Small intestine (tissue), 7 donors: Measurements from ENCODE around the gene KANSL1. TPM values are rescaled to one million over a fixed set of nuclear protein-coding genes. Genes with fewer than 3 reads are reported as not detected.

Source experiments
- DNase-seq, 2 donors: peaks; one replicate each; pipeline versions ENCODE4 v3.0.0 to v3.0.0-alpha.2; 2013
- FAIRE-seq: peaks from 2 replicates; lab custom pipeline; 2012; peaks lifted over from hg19 to GRCh38; lab: Jason Lieb, UNC
- H3K27ac ChIP-seq, 3 donors: one replicate each; pipeline ENCODE4 v1.5.1; 2013; ENCODE audit warnings: low read length in 2 of 3, mild to moderate bottlenecking in 2 of 3, control low read depth in 1 of 3, inconsistent platforms in 1 of 3, low read depth in 1 of 3, moderate library complexity in 1 of 3
- H3K27me3 ChIP-seq, 3 donors: one replicate each; pipeline ENCODE4 v1.6.1; 2013; ENCODE audit warnings: low read length in 3 of 3, inconsistent platforms in 1 of 3; ENCODE audit not compliant: control insufficient read depth in 3 of 3, insufficient read depth in 3 of 3
- H3K36me3 ChIP-seq, 3 donors: one replicate each; pipeline ENCODE4 v1.6.1; 2013; ENCODE audit warnings: low read length in 3 of 3, inconsistent platforms in 1 of 3, low read depth in 1 of 3, mild to moderate bottlenecking in 1 of 3, moderate library complexity in 1 of 3; ENCODE audit not compliant: control insufficient read depth in 3 of 3, insufficient read depth in 2 of 3
- H3K4me1 ChIP-seq, 3 donors: one replicate each; pipeline ENCODE4 v1.6.1; 2013; ENCODE audit warnings: low read length in 2 of 3, inconsistent platforms in 1 of 3, low read depth in 1 of 3, mild to moderate bottlenecking in 1 of 3, moderate library complexity in 1 of 3; ENCODE audit not compliant: control insufficient read depth in 3 of 3, insufficient read depth in 2 of 3
- H3K4me3 ChIP-seq, 3 donors: one replicate each; pipeline ENCODE4 v1.5.1; 2013; ENCODE audit warnings: low read length in 3 of 3, control low read depth in 1 of 3, inconsistent platforms in 1 of 3, low read depth in 1 of 3, mild to moderate bottlenecking in 1 of 3, moderate library complexity in 1 of 3
- H3K9me3 ChIP-seq, 2 donors: one replicate each; pipeline ENCODE4 v1.6.1; 2013; ENCODE audit warnings: low read depth in 1 of 2, low read length in 1 of 2; ENCODE audit not compliant: control insufficient read depth in 2 of 2, insufficient read depth in 1 of 2
- WGBS, 3 donors: extraction: QIAGEN DNeasy Blood & Tissue Kit; methylation state at CpG; one replicate each; pipeline ENCODE4 v1.1.7; 2013; 5-methylcytosine and 5-hydroxymethylcytosine counted together
- polyA plus RNA-seq, 4 donors: library from polyadenylated mRNA; stranded (reverse) in 3 of 4; unstranded in 1 of 4; fragments of 200-250 nt in 3 of 4; fragments of 120-200 nt in 1 of 4; gene quantifications; one replicate each; pipeline versions ENCODE4 v1.2.1 to v1.2.3, GENCODE V29; 2013
- donor health status: healthy with polysubstance abuse.
- donor health status: control.
- donor health status: control.
- donor health status: Bipolar disorder and iron deficiency.
- donor health status: healthy.

KANSL1 gene
- polyA plus RNA-seq, 4 donors, result 12.7 to 54.0 (median 20.2) TPM

DNA sequence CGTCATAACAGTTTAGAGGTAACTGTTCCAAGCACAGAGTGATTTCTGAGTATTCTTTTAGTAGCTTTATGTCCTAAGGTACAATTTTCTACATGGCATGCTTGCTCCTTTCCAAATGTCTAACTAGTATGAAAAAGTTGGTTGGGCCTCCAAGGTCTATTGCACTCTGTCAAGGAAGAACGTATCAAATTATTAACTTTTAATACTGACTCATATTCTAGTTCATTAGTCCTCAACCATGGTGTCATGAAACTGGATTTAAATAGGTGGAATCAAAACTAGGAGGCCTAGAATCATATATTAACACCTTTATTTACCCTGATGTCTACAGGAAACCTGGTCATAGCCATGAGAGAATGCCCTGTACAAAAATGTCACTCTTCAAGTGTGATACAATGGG lies 132.8 kb downstream of the KANSL1 start:
- H3K27me3 ChIP-seq, result no peaks in the 10 kb centered on the region
- FAIRE-seq, result no peak
- no peak overlapping the region for H3K4me3 ChIP-seq
- H3K36me3 ChIP-seq, result peaks cover 3 to 31% (median 5%) of the 10 kb centered on the region in 3 donors
- no peaks in the 10 kb centered on the region for H3K9me3 ChIP-seq
- H3K4me1 ChIP-seq, result no peaks in the 10 kb centered on the region
- 78 to 89% (median 81%) methylated on average over 2 of the region's 2 CpGs for WGBS, 3 donors
- no peak for DNase-seq
- H3K27ac ChIP-seq, result no peak overlapping the region

DNA sequence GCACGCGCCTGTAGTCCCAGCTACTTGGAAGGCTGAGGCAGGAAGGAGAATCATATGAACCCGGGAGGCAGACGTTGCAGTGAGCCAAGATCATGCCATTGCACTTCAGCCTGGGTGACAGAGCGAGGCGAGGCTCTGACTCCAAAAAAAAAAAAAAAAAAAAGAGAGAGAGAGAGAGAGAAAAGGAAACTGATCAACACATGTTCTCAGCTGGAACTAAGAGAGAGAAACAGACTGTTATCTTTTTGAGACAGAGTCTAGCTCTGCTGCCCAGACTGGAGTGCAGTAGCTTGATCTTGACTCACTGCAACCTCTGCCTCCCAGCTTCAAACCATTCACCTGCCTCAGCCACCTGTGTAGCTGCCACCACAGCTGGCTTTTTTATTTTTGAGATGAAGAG lies 133.7 kb downstream of the KANSL1 start:
- no peaks in the 10 kb centered on the region for H3K27me3 ChIP-seq
- H3K36me3 ChIP-seq, result peaks cover 0 to 32% (median 5%) of the 10 kb centered on the region in 3 donors
- H3K9me3 ChIP-seq, result no peaks in the 10 kb centered on the region
- FAIRE-seq (no peak), DNase-seq (no peak)
- no peak overlapping the region for H3K4me3 ChIP-seq
- H3K27ac ChIP-seq, result no peak overlapping the region
- no peaks in the 10 kb centered on the region for H3K4me1 ChIP-seq
- WGBS, 3 donors, result 77 to 79% (median 77%) methylated on average over 6 of the region's 6 CpGs

- Histone ChIP-seq H3K36me3 (peaks cover 0 to 36% (median 5%) of the 10 kb centered on the region in 3 donors), H3K27ac (no peak overlapping the region), H3K4me1 (no peaks in the 10 kb centered on the region), H3K4me3 (no peak overlapping the region), H3K27me3 (no peaks in the 10 kb centered on the region), H3K9me3 (no peaks in the 10 kb centered on the region)
- DNase-seq, result no peak
- FAIRE-seq, result no peak
- WGBS, 3 donors, result 77 to 93% (median 83%) methylated on average over 4 of the region's 4 CpGs
Observed at GRCh38 chr17:46057366-46057765, 135.9 kb downstream of the KANSL1 start.

DNA sequence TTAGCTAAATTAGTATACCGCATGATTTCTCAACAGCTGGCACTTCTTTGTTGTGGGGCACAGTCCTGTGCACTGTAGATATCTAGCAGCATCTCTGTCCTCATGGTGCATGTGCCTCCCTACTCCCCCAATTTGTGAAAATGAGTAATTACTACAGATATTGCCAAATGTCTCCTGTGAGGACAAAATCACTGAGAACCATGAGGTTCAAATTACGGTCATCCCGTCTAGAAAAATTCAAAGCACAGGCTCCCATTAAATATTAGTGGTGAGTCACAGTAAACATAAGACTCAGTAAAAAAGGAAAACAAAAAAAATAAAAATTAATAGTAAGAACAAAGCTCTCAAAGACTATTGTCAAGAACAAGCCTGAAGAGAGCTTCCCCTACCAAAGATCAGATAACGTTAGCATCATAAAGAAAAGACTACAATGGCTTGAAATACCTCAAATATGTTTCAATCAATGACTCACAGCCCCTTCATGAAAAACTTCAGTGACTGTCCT lies 136.4 kb downstream of the KANSL1 start:
- DNase-seq (no peak), FAIRE-seq (no peak)
- Histone ChIP-seq H3K4me3 (no peak overlapping the region), H3K4me1 (peaks cover 0 to 2% (median under 1%) of the 10 kb centered on the region in 3 donors), H3K27me3 (no peaks in the 10 kb centered on the region), H3K36me3 (peaks cover 0 to 33% (median 5%) of the 10 kb centered on the region in 3 donors), H3K27ac (no peak overlapping the region), H3K9me3 (no peaks in the 10 kb centered on the region)
- 64 to 88% (median 73%) methylated on average over 4 of the region's 4 CpGs for WGBS, 3 donors

DNA sequence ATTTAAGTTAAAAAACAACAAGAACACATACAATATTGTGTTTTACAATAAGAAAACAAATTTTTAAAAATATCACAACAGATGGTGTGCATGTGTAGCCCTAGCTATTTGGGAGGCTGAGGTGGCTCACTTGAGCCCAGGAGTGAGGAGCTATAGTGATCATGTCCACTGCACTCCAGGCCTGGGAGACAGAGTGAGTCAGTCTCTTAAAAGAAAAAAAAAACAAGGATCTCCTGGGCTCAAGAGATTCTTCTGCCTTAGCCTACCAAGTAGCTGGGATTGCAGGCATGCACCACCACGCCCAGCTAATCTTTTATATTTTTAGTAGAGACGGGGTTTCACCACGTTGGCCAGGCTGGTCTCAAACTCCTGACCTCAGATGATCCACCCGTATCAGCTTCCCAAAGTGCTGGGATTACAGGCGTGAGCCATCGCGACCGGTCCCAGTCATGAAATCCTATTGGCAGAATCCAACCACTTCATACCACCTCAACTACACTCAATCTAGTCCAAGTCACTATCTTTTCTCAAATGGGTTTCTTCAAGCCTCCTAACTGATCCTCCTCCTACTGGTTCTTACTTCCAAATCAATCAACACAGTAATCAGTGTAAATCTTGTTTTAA lies 139.2 kb downstream of the KANSL1 start:
- H3K27me3 ChIP-seq, result no peaks in the 10 kb centered on the region
- no peak overlapping the region for H3K4me3 ChIP-seq
- H3K27ac ChIP-seq, result no peak overlapping the region
- peaks cover 0 to 11% (median 2%) of the 10 kb centered on the region in 3 donors for H3K4me1 ChIP-seq
- DNase-seq, result no peak
- peaks cover 0 to 35% (median 7%) of the 10 kb centered on the region in 3 donors for H3K36me3 ChIP-seq
- 87 to 95% (median 91%) methylated on average over 8 of the region's 8 CpGs for WGBS, 3 donors
- H3K9me3 ChIP-seq, result no peaks in the 10 kb centered on the region
- FAIRE-seq, result no peak

DNA sequence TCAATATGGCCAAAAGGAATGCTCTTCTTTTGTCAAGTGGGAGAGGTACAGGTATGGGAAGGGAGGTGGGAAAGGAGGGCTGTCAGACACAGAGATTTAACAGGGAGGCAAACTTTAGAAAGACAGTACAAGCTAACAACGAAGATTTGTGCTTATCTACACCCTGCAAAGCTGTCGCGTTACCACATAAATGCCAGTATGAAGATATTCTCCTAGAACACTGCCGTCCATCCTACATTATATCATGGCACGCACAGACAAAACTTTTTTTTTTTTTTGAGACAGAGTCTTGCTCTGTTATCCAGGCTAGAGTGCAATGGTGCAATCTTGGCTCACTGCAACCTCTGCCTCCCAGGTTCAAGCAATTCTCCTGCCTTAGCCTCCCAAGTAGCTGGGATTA lies 143.6 kb downstream of the KANSL1 start:
- peaks cover 9 to 44% (median 12%) of the 10 kb centered on the region in 3 donors for H3K36me3 ChIP-seq
- no peak overlapping the region for H3K27ac ChIP-seq
- WGBS, 3 donors, result 97 to 98% (median 97%) methylated on average over 5 of the region's 5 CpGs
- no peaks in the 10 kb centered on the region for H3K9me3 ChIP-seq
- H3K27me3 ChIP-seq, result no peaks in the 10 kb centered on the region
- H3K4me3 ChIP-seq, result no peak overlapping the region
- peaks cover 0 to 21% (median 2%) of the 10 kb centered on the region in 3 donors for H3K4me1 ChIP-seq
- FAIRE-seq (no peak), DNase-seq (no peak)

DNA sequence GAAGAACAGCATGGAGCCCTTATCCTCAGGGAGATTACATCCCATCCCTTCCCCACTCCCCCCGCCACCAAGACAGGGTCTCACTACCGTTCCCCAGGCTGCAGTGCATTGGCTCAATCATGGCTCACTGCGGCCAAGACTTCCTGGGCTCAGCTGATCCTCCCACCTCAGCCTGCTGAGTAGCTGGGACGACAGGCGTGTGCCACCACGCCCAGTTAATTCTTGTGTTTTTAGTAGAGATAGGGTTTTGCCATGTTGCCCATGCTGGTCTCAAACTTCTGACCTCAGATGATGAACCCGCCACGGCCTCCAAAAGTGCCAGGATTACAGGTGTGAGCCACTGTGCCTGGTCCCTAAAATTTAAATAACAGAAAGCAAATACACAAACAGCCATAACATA lies 145.4 kb downstream of the KANSL1 start:
- Histone ChIP-seq H3K27ac (no peak overlapping the region), H3K36me3 (peaks cover 9 to 34% (median 12%) of the 10 kb centered on the region in 3 donors), H3K4me3 (no peak overlapping the region), H3K4me1 (peaks cover 0 to 37% (median 6%) of the 10 kb centered on the region in 3 donors), H3K9me3 (no peaks in the 10 kb centered on the region), H3K27me3 (no peaks in the 10 kb centered on the region)
- FAIRE-seq, result no peak
- DNase-seq, result no peak
- WGBS, 3 donors, result 89 to 92% (median 91%) methylated on average over 8 of the region's 8 CpGs

DNA sequence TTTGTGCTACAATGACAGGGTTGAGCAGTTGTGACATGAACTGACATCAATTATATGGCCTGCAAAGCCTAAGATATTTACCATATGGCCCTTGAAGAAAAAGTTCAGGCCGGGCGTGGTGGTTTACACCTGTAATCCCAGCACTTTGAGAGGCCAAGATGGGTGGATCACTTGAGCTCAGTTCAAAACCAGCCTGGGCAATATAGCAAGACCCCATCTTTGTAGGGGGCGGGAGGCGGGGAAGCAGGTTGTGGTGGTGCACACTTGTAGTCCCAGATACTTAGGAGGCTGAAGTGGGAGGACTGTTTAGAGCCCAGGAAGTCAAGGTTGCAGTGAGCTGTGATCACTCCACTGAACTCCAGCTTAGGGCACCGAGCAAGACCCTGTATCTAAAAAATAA lies 145.8 kb downstream of the KANSL1 start:
- no peaks in the 10 kb centered on the region for H3K9me3 ChIP-seq
- no peak for FAIRE-seq
- H3K36me3 ChIP-seq, result peaks cover 9 to 34% (median 12%) of the 10 kb centered on the region in 3 donors
- no peaks in the 10 kb centered on the region for H3K27me3 ChIP-seq
- H3K27ac ChIP-seq, result no peak overlapping the region
- peaks cover 0 to 41% (median 6%) of the 10 kb centered on the region in 3 donors for H3K4me1 ChIP-seq
- DNase-seq, result no peak
- 95 to 98% (median 97%) methylated on average over 5 of the region's 5 CpGs for WGBS, 3 donors
- no peak overlapping the region for H3K4me3 ChIP-seq
